H1 (cell line): ENCODE measurements around the gene COPZ2. TPM values are rescaled to one million over a fixed set of nuclear protein-coding genes. Genes with fewer than 3 reads are reported as not detected.

Experiments
- CTCF ChIA-PET: fragments of 300-600 bp; sonication (Branson Sonifier 250); formaldehyde crosslinking; loops from one replicate; lab custom pipeline; 2021; ENCODE audit not compliant: partially characterized antibody; lab: Charles Lee
- POLR2A ChIA-PET: fragments of 300-600 bp; sonication (Branson Sonifier 250); formaldehyde crosslinking; loops from one replicate; lab custom pipeline; 2021; ENCODE audit warnings: inconsistent platforms; ENCODE audit not compliant: partially characterized antibody; lab: Charles Lee
- DNase-seq, 2 experiments: peaks; one replicate each; pipeline versions ENCODE4 v3.0.0 to v3.0.0-alpha.2; 2010 to 2022; ENCODE audit warnings: low spot score in 2 of 2, low read depth in 1 of 2, mixed read lengths in 1 of 2
- FAIRE-seq: peaks from 2 replicates; lab custom pipeline; 2011; peaks lifted over from hg19 to GRCh38; lab: Jason Lieb, UNC
- H2AFZ ChIP-seq: 2 replicates; pipeline ENCODE4 v1.8.1; 2012; ENCODE audit warnings: low read length, inconsistent platforms
- H2AK5ac ChIP-seq: 2 replicates; pipeline ENCODE4 v1.6.1; 2013; ENCODE audit warnings: low read depth, low read length
- H2BK120ac ChIP-seq: replicated peaks from 2 replicates; pipeline ENCODE3; 2013; ENCODE audit warnings: low read depth, low read length, inconsistent platforms
- H2BK12ac ChIP-seq: 2 replicates; pipeline ENCODE4 v1.6.1; 2013; ENCODE audit warnings: low read depth, low read length
- H2BK15ac ChIP-seq: 2 replicates; pipeline ENCODE4 v1.6.1; 2013; ENCODE audit warnings: low read length
- H2BK20ac ChIP-seq: 2 replicates; pipeline ENCODE4 v1.6.1; 2013; ENCODE audit warnings: low read length
- H2BK5ac ChIP-seq: 2 replicates; pipeline ENCODE4 v1.6.1; 2013; ENCODE audit warnings: low read depth, low read length
- H3K14ac ChIP-seq: 2 replicates; pipeline ENCODE4 v1.6.1; 2013; ENCODE audit warnings: inconsistent platforms; ENCODE audit not compliant: insufficient read length
- H3K18ac ChIP-seq: 2 replicates; pipeline ENCODE4 v1.6.1; 2013; ENCODE audit warnings: low read length; ENCODE audit errors: extremely low read depth
- H3K23ac ChIP-seq: 2 replicates; pipeline ENCODE4 v1.6.1; 2013; ENCODE audit warnings: inconsistent platforms; ENCODE audit not compliant: insufficient read length
- H3K23me2 ChIP-seq: 2 replicates; pipeline ENCODE4 v1.6.1; 2013; ENCODE audit warnings: low read depth, low read length
- H3K27ac ChIP-seq: 2 replicates; pipeline ENCODE4 v1.6.1; 2011; ENCODE audit warnings: low read depth, low read length, inconsistent platforms
- H3K27me3 ChIP-seq, 4 experiments: replicated peaks in 1 of 4; 1 replicate in 1 of 4; 2 replicates in 3 of 4; pipeline versions ENCODE4 v1.6.1 to v1.8.1; 2011 to 2013; ENCODE audit warnings: low read length in 3 of 4, mild to moderate bottlenecking in 3 of 4, inconsistent platforms in 2 of 4, mixed read lengths in 2 of 4, moderate library complexity in 1 of 4; ENCODE audit not compliant: control insufficient read depth in 3 of 4, insufficient read depth in 3 of 4; ENCODE audit errors: extremely low read depth in 1 of 4
- H3K36me3 ChIP-seq, 4 experiments: 2 replicates each; pipeline versions ENCODE4 v1.6.1 to v1.8.1; 2011 to 2013; ENCODE audit warnings: mild to moderate bottlenecking in 4 of 4, low read length in 3 of 4, moderate library complexity in 2 of 4, control low read depth in 1 of 4, inconsistent platforms in 1 of 4; ENCODE audit not compliant: insufficient read depth in 4 of 4, control insufficient read depth in 2 of 4
- H3K4ac ChIP-seq: replicated peaks from 2 replicates; pipeline ENCODE3; 2013; ENCODE audit warnings: low read length, low read depth, mixed read lengths, inconsistent platforms; ENCODE audit not compliant: insufficient read length
- H3K4me1 ChIP-seq, 4 experiments: replicated peaks in 1 of 4; 1 replicate in 1 of 4; 2 replicates in 3 of 4; pipeline versions ENCODE4 v1.6.1 to v1.8.1; 2011 to 2013; ENCODE audit warnings: low read length in 3 of 4, inconsistent platforms in 2 of 4, mixed read lengths in 1 of 4; ENCODE audit not compliant: insufficient read depth in 4 of 4, control insufficient read depth in 3 of 4
- H3K4me2 ChIP-seq, 2 experiments: 2 replicates each; pipeline versions ENCODE4 v1.6.1 to v1.8.1; 2011 to 2013; ENCODE audit warnings: low read depth in 2 of 2, low read length in 2 of 2, control low read depth in 1 of 2, inconsistent platforms in 1 of 2, mild to moderate bottlenecking in 1 of 2; ENCODE audit not compliant: insufficient read depth in 1 of 2
- H3K4me3 ChIP-seq, 4 experiments: fragments of 200-600, 300-600 bp in 1 of 4; sonication (generic), shearing (Covaris generic), sonication (Bioruptor Twin) in 1 of 4; 2 replicates each; pipeline versions ENCODE4 v1.5.1 to v1.8.1; 2011 to 2016; ENCODE audit warnings: low read length in 4 of 4, low read depth in 3 of 4, control low read depth in 2 of 4, inconsistent platforms in 2 of 4, mild to moderate bottlenecking in 2 of 4, mixed read lengths in 1 of 4, moderate library complexity in 1 of 4; ENCODE audit not compliant: insufficient read depth in 2 of 4; ENCODE audit errors: extremely low read depth in 1 of 4
- H3K56ac ChIP-seq: replicated peaks from 2 replicates; pipeline ENCODE3; 2013; ENCODE audit warnings: low read depth, mild to moderate bottlenecking, mixed read lengths, low read length, inconsistent platforms; ENCODE audit not compliant: insufficient read length
- H3K79me1 ChIP-seq: 2 replicates; pipeline ENCODE4 v1.6.1; 2013; ENCODE audit warnings: low read depth, low read length, control low read depth
- H3K79me2 ChIP-seq, 2 experiments: 2 replicates each; pipeline versions ENCODE4 v1.6.1 to v1.8.1; 2012 to 2013; ENCODE audit warnings: low read length in 2 of 2, mild to moderate bottlenecking in 2 of 2, inconsistent platforms in 1 of 2; ENCODE audit not compliant: insufficient read depth in 2 of 2, control insufficient read depth in 1 of 2
- H3K9ac ChIP-seq, 4 experiments: replicated peaks in 1 of 4; 1 replicate in 1 of 4; 2 replicates in 3 of 4; pipeline versions ENCODE4 v1.6.1 to v1.8.1; 2011 to 2013; ENCODE audit warnings: low read depth in 3 of 4, low read length in 3 of 4, control low read depth in 2 of 4, mild to moderate bottlenecking in 2 of 4, moderate library complexity in 2 of 4, inconsistent platforms in 1 of 4; ENCODE audit errors: extremely low read depth in 1 of 4
- H3K9me3 ChIP-seq, 2 experiments: 2 replicates each; pipeline versions ENCODE4 v1.6.1 to v1.8.1; 2012 to 2013; ENCODE audit warnings: mild to moderate bottlenecking in 2 of 2, moderate library complexity in 2 of 2, control low read depth in 1 of 2, inconsistent platforms in 1 of 2, low read depth in 1 of 2, low read length in 1 of 2, mixed read lengths in 1 of 2; ENCODE audit not compliant: insufficient read depth in 2 of 2
- H4K20me1 ChIP-seq, 2 experiments: replicated peaks in 1 of 2; 2 replicates each; pipeline versions ENCODE3 to v1.8.1; 2011 to 2013; ENCODE audit warnings: inconsistent platforms in 2 of 2, low read length in 2 of 2, mild to moderate bottlenecking in 1 of 2; ENCODE audit not compliant: insufficient read depth in 2 of 2, control insufficient read depth in 1 of 2
- H4K5ac ChIP-seq: 2 replicates; pipeline ENCODE4 v1.6.1; 2013; ENCODE audit warnings: low read length, low read depth, mixed read lengths, inconsistent platforms; ENCODE audit not compliant: insufficient read length
- H4K8ac ChIP-seq: 2 replicates; pipeline ENCODE4 v1.8.0; 2013; ENCODE audit warnings: mild to moderate bottlenecking, moderate library complexity, low read length, inconsistent platforms; ENCODE audit not compliant: insufficient read depth; ENCODE audit errors: extremely low read depth
- H4K91ac ChIP-seq: replicated peaks from 2 replicates; pipeline ENCODE3; 2013; ENCODE audit warnings: low read length, mixed read lengths, inconsistent platforms; ENCODE audit not compliant: insufficient read length
- CBX5 ChIP-seq: fragments of 300-800, 300-1000 bp; sonication (generic); IDR thresholded peaks from 2 replicates; pipeline ENCODE4 v1.7.1; 2016; ENCODE audit warnings: antibody characterized with exemption, low read length, low read depth
- CHD2 ChIP-seq: IDR thresholded peaks from 2 replicates; pipeline ENCODE4 v1.6.1; 2012; ENCODE audit warnings: low read length, improper control_type of control experiment
- CTCF ChIP-seq, 3 experiments: IDR thresholded peaks; 1 replicate in 2 of 3; 2 replicates in 1 of 3; pipeline versions ENCODE4 v1.5.1 to v1.6.1; 2011; ENCODE audit warnings: low read length in 3 of 3, mild to moderate bottlenecking in 3 of 3, inconsistent platforms in 2 of 3, low read depth in 1 of 3, moderate library complexity in 1 of 3; ENCODE audit not compliant: insufficient read depth in 1 of 3; ENCODE audit errors: control extremely low read depth in 1 of 3
- FOSL1 ChIP-seq: IDR thresholded peaks from 2 replicates; pipeline ENCODE4 v1.6.1; 2011; ENCODE audit warnings: mild to moderate bottlenecking, low read depth, low read length, moderate library complexity; ENCODE audit not compliant: insufficient read depth
- HDAC2 ChIP-seq, 2 experiments: fragments of 300-600 bp in 1 of 2; sonication (generic) in 1 of 2; IDR thresholded peaks; 2 replicates each; pipeline ENCODE4 v1.6.1; 2011 to 2012; ENCODE audit warnings: low read depth in 2 of 2, low read length in 2 of 2, mild to moderate bottlenecking in 2 of 2, moderate library complexity in 2 of 2, borderline replicate concordance in 1 of 2, inconsistent platforms in 1 of 2
- NANOG ChIP-seq: IDR thresholded peaks from 2 replicates; pipeline ENCODE4 v1.6.1; 2011; ENCODE audit warnings: low read length, low read depth, mild to moderate bottlenecking, inconsistent platforms; ENCODE audit not compliant: insufficient read depth, poor library complexity, severe bottlenecking
- RAD21 ChIP-seq, 2 experiments: IDR thresholded peaks in 1 of 2; conservative IDR thresholded peaks in 1 of 2; 2 replicates each; pipeline ENCODE4 v1.6.1; 2011; ENCODE audit warnings: low read depth in 2 of 2, low read length in 2 of 2, improper control_type of control experiment in 1 of 2, inconsistent platforms in 1 of 2, mild to moderate bottlenecking in 1 of 2, moderate library complexity in 1 of 2
- RBBP5 ChIP-seq: IDR thresholded peaks from 2 replicates; pipeline ENCODE4 v1.7.1; 2012; ENCODE audit warnings: low read depth, mild to moderate bottlenecking, inconsistent platforms, low read length, moderate library complexity, borderline replicate concordance
- TEAD4 ChIP-seq: IDR thresholded peaks from 2 replicates; pipeline ENCODE4 v1.6.1; 2012; ENCODE audit warnings: low read depth, low read length, inconsistent platforms, mixed read lengths
- WGBS, 2 experiments: shearing (Covaris generic) in 1 of 2; methylation state at CpG; one replicate each; pipeline versions ENCODE4 v1.1.6 to v1.1.7; 2013 to 2015; ENCODE audit warnings: low lambda C conversion rate in 2 of 2, mixed read lengths in 2 of 2, inconsistent platforms in 1 of 2, low coverage in 1 of 2, missing lambda C conversion rate in 1 of 2; ENCODE audit not compliant: insufficient replicate concordance in 2 of 2, insufficient coverage in 1 of 2, insufficient read length in 1 of 2; ENCODE audit errors: extremely low coverage in 1 of 2, missing lambda C conversion rate in 1 of 2; 5-methylcytosine and 5-hydroxymethylcytosine counted together
- polyA plus RNA-seq, 7 experiments: library from polyadenylated mRNA; depleted of rRNA in 3 of 7; stranded (reverse) in 5 of 7; unstranded in 2 of 7; fragments of >200 nt in 5 of 7; fragments of 200-250 nt in 2 of 7; gene quantifications; 1 replicate in 5 of 7; 2 replicates in 1 of 7; 4 replicates in 1 of 7; pipeline versions ENCODE4 v1.2.1 to v1.2.3, GENCODE V29; 2011 to 2013; ENCODE audit warnings: missing spikeins in 2 of 7, mixed read lengths in 2 of 7
- total RNA-seq: library from RNA; stranded (reverse); fragmentation: NEBNext Ultra II Directional; extraction: Animal tissue kit (Norgen Biotek cat#: 25700); gene quantifications from 2 replicates; pipeline ENCODE4 v1.2.1, GENCODE V29; 2021

The COPZ2 gene
- total and polyA plus RNA-seq, 2 of the 8 experiments (the other 6 are each of a cell fraction or from before 2014, with no cell fraction given), result 0.24 TPM; not detected in 1

GRCh38 chr17:48064638-48065037 lies 27.0 kb upstream of the COPZ2 start:
- Histone ChIP-seq H3K23me2 (no peaks in the 10 kb centered on the region), H4K91ac (no peak overlapping the region), H2AK5ac (no peak overlapping the region), H3K4ac (no peak overlapping the region), H2BK120ac (no peak overlapping the region), H3K27ac (no peak overlapping the region), H2AFZ (no peak overlapping the region), H2BK20ac (no peak overlapping the region), H3K79me2 (peaks cover 0 to 6% of the 10 kb centered on the region in 2 experiments; a peak in 2 of 4 replicates), H3K79me1 (peaks cover 7% of the 10 kb centered on the region), H3K14ac (no peak overlapping the region), H3K9ac (no peak overlapping the region), H3K4me3 (no peak overlapping the region), H3K4me2 (no peak overlapping the region), H2BK5ac (no peak overlapping the region), H3K36me3 (peaks cover 11 to 67% (median 31%) of the 10 kb centered on the region in 4 experiments), H4K5ac (no peak overlapping the region), H2BK15ac (no peak overlapping the region), H4K20me1 (peaks cover 13 to 27% of the 10 kb centered on the region in 2 experiments), H3K23ac (no peak overlapping the region), H4K8ac (no peak overlapping the region), H3K56ac (no peak overlapping the region), H3K18ac (no peak overlapping the region), H3K27me3 (no peaks in the 10 kb centered on the region), H3K4me1 (peaks cover 0 to 2% (median 0%) of the 10 kb centered on the region in 4 experiments; a peak in 1 of 7 replicates), H2BK12ac (no peak overlapping the region), H3K9me3 (no peaks in the 10 kb centered on the region)
- CTCF ChIA-PET, result interaction anchor here (0.6 to 14.5 kb wide), 17 partner anchors 9 to 69 kb away, joined by 3 to 203 read pairs (median 4); partner anchors contain the start of gene SNX11
- POLR2A ChIA-PET, result interaction anchor here (0.9 to 41.8 kb wide), 8 partner anchors 9 to 87 kb away, joined by 3 to 1227 read pairs (median 10); partner anchors contain the start of genes CBX1, COPZ2 and NFE2L1
- DNase-seq (no peak), FAIRE-seq (no peak)
- WGBS, 2 experiments, result 82% methylated on average over 3 of the region's 3 CpGs; no CpG with 5 or more reads in 1 of the 2 experiments
- TF ChIP-seq RBBP5 (no peak), CBX5 (no peak), CHD2 (no peak), RAD21 (IDR thresholded peaks at IDR 0.05 in 1 of 2, conservative IDR thresholded peaks at IDR 0.05 in 1 of 2; ENCODE audit: low read depth in 2 of 2, low read length in 2 of 2) (0 out of 4 replicates have a peak, but pooled peaks of 1 of the 2 experiments have one; percentile 9), TEAD4 (no peak), CTCF (IDR thresholded peaks at IDR 0.05; ENCODE audit: control extremely low read depth in 1 of 3, insufficient read depth in 1 of 3, low read depth in 1 of 3, low read length in 3 of 3) (peak in 2 of 3 experiments; percentile 23 to 24; a peak in 2 of 4 replicates), NANOG (no peak), HDAC2 (IDR thresholded peaks at IDR 0.05; ENCODE audit: borderline replicate concordance in 1 of 2, low read depth in 2 of 2, low read length in 2 of 2) (no peak), FOSL1 (no peak)
